Measurements from ENCODE around the gene WDFY4.

The WDFY4 gene

DNA sequence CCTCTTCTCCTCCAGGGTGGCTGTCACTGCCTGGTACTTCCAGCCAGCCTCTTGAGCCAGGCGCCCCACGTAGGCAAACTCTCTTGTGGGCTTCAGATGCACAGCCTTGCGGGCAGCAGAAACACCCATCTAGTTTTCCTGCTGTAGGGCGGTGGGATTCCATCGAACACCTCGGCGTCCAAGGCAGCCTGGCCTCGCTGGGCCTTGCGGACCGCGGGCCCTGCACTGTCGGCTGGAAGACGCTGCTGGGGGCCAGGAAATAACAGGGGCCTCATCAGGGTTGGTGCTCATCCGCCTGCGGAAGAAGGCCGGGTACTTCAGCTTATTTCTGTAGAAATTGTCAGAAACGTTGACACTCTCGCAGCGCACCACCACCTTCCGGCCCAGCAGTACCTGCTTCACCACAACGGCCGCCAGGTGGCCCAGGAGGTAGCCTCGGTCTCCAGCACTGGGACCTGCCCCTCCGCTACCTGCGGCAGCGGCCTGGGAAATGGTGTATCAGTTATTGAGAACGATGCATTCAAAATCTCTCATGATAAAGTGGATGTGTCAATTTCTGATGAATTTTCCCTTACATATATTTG is 61.1 kb downstream of the WDFY4 start:
- DNase-seq: no peak

DNA sequence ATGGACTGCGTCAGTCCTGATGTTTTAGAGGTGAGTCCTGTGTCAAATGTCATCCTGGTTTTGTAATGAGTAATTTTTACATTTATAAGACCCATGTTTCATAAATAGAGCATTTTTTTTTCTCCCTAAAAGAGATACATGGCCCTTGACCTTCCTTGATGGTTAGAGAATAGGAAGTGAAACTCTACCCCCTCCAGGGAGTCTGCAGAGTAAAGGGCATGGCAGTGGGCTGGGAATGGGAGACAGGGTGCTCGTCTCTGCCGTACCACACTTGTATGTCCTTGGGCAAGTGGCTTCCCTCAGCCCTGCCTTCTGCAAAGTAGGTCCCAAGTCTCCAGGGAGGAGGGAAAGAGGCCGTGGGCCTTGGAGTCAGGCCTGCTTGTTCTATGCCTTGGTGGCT is 63.9 kb downstream of the WDFY4 start:
- no peak for DNase-seq

DNA sequence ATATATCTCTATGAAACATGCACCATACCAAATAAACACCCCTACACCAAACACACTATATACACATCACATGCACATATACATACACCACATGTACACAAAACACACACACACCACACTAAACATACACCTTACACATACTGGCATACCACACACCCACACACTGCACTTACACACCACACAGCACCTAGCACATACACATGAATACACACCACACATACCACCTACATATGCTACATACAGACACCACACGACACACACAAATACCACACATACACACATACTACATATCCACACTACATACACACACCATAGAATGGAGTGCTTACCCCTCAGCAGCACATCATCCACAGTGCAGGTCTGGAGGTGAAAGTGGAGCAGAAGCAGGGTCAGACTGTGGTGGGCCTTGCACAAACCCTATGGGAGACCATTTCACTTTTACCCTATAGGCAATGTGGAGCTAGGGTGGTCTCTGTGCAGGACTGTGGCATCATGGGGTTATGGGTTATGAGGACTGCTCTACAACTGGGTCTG is 64.6 kb downstream of the WDFY4 start:
- no peak for DNase-seq

- no peak for DNase-seq
Measured at GRCh38 chr10:48750019-48750418, 65.3 kb downstream of the WDFY4 start.

DNA sequence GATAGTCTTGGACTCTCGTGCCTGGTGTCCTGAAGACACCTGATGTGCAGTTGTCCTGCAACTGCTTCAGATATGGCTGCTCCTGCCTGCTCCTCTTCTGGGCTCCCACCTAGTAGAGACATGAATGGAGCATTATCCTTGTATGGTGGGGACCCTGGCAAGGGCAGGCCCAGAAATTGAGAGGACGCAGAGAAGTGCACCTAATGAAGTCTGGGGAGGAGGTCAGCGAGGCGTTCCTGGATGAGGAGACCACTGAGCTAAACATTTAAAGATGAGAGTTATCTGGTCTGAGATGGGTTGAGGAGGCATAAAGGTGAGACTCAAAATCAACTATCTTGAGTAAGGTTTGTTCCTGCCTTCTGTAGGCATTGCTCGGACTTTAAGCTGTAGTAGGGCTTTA is 66.3 kb downstream of the WDFY4 start:
- DNase-seq: no peak

GRCh38 chr10:48751730-48752129 is 67.1 kb downstream of the WDFY4 start:
- DNase-seq: no peak

GRCh38 chr10:48758411-48758810 is 73.7 kb downstream of the WDFY4 start:
- DNase-seq: no peak

GRCh38 chr10:48759113-48759901 is 74.6 kb downstream of the WDFY4 start:
- DNase-seq: no peak

DNA sequence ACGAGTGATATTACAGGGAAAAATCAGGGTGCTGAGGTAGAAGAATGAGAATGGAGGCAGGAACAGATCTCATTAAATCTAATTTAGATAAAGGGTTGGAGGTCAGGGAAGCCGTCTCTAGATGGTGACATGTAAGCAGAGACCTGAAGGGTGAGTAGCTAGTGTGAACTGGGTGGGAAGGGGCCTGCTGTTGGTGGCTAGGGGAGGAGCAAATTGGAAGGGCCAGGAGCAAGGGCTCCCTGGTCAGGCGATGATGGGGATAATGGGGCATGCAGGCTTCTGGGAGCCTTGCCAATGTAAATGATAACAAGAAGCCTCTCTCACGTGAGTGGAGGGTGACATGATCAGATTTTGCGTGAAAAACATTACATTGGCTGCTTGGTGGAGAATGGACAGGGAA is 76.3 kb downstream of the WDFY4 start:
- no peak for DNase-seq

DNA sequence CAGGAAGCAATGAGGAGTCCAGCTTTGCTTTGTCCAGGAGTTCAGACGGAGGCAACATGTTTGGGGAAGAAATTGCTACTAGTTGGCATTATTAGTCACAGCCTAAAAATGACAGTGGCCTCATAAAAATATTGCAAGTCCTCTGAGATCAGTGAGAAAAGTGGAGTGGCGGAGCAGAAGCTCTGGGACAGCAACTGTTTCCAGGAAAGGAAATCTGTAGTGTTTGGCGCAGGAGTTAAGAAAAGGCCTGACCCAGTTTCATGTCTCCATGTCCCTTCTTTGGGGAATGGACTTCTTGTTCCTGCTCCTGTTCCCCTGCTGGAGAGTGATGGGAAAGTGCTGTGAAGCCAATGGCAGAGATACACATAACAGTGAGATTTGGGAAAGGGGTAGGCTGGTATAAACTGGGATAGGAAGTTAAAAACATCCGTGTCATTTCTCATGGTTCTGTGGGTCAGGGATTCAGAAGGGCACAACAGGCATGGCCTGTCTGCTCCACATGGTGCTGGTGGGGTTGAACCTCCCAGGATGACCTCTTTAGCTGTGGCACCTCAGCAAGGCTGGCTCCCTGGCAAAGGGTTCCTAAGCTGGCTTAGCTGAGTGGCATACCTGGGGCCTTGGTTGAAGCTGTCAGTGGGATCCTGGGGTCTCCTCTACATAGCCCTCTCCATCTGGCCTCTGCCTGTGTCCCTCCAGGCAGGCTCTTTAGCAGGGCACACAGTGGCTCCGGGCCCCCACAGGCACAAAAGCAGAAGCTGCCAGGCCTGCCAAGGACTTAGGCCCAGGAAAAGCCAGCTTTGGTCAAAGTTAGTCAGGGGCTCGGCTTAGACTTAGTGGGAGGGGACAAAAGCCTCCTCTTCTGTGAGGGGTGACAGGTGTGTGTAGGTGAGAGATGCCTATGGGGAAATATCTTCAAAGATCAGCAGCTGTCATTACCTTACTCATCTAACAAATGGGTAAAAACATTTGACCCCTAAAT is 77.7 kb downstream of the WDFY4 start:
- DNase-seq: no peak

DNA sequence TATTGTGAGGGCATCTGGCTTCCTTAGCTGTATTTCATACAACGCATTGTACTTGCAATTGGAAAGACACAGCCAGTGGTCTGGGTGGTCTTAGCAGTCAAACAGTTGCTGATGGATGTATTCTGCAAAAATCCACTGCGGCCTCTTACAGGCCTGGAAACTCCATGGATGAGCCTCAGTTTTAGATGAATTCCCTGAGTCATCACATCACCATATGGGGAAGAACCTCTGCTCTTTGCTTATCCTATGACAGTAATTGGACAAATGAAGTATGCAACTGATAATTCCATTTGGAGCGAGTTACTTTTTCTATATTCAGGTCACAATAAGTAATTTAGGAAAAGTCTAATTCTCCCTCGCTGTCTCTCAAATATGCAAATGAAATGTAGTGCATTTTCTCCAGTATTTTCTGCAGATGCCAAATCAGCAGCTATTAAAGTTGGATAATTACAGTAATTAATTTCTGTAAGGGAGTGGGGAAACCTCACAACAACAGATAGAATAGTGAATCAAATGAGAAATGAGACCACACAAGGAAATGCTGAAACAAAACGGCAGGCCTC is 78.8 kb downstream of the WDFY4 start:
- no peak for DNase-seq

- DNase-seq: no peak
Measured at GRCh38 chr10:48764486-48764885, 79.8 kb downstream of the WDFY4 start.

DNA sequence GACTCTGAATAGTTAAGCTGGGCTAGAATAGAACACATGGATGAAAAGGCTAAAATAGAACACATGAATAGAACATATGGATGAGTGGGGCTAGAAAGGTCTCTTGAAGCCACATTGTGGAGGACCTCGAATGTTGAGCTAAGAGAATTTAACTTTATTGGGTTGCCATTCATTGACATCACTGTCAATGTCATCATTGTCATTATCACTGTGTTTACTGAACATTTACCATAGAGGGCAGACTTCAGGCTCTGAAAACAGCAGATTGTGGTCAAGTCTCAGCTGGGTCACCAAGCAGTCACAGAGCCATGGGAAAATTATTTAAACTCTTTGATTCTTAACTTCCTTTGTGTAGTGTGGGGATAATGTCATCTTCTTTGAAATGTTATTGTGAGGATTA is 80.4 kb downstream of the WDFY4 start:
- DNase-seq: no peak

- no peak for DNase-seq
Measured at GRCh38 chr10:48765527-48765926, 80.9 kb downstream of the WDFY4 start.

DNA sequence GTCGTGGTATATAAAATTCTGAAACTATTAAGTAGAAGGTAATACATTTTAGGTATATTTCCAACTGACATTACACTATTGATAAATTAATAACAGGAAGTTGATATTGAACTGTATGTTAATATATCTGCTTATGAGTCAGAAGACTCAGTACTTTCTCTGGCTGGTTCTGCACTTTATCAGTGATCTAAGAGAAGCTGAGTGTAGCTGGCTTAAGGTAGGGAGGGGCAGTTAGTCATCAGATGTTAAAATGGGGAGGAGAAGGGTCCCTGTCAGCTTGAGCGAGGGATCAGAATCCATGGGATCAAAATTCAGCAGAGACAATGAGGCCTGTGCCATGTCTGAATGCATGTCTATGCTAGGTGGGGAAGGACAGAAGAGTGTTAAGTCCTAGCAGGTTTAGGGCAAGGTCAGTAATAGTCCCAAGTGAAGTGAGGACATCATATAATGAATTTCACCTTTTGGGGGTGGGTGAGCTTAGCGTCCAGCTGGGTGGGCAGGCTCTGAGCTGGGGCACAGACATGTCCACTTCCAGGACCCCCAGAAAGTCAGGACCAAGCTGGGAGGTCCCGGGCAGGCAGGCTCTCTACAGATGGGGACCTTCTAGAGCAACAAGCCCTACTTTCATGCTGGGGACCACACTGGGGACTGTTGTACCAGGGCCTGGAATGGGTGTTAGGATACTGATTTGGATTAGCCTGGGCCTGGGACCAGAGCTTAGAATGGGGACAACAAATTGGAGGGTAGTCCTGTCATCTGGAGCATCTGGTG is 82.9 kb downstream of the WDFY4 start:
- no peak for DNase-seq

DNA sequence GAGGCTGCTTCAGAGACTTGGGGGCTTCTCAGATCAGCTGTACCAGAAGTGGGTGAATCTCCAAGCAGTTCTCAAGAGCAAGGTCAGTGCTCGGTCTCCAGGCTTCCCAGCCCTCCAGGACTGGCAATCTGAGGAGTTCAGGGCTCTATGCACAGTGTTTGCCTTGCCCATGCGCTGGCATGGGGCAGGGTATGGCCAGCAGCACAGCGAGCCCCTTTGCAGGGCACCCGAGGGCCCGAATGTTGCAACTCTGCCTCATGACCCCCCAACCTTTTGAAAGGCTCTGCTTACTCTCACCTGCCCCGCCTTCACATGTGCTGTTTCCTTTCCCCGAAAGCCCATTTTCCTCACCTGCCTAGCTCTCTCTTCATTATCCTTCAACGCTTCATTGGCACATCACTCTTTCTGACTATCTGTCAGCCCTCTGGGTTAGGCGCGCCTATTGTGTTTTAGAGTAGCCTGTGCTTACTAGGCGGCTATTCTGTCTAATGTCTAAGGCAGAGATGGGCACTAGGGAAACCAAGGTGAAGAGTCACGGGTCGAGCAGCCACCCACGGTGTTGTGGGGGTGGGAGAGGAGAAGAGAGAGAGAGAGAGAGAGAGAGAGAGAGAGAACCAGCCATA is 83.6 kb downstream of the WDFY4 start:
- DNase-seq: no peak

- no peak for DNase-seq
Measured at GRCh38 chr10:48768926-48769325, 84.3 kb downstream of the WDFY4 start.

GRCh38 chr10:48769706-48770435 is 85.2 kb downstream of the WDFY4 start:
- no peak for DNase-seq

- no peak for DNase-seq
Measured at GRCh38 chr10:48770561-48771089, 86.0 kb downstream of the WDFY4 start.

DNA sequence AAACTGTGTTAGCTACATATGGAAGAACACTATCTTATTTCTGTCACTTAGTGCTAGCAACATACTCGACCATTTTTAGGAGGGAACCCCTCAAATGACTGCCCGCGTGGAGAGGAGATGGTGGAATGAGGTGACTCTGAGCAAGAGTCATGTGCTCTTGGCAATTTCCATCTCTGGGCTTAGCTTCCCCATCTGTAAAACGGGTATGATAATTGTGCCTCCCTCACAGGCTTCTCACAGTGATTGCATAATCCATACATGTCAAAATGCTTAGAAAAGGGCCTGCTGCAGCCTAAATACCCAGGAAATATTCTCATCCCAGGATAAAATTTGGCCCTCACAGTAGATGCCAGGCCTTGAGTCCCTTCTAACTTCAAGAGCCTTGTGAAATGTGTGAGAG is 86.6 kb downstream of the WDFY4 start:
- no peak for DNase-seq

GRCh38 chr10:48772059-48772458 is 87.4 kb downstream of the WDFY4 start:
- no peak for DNase-seq
